Fibroblast of lung (primary cell): ENCODE data around the gene CNOT1. TPM values are rescaled to one million over a fixed set of nuclear protein-coding genes. Genes with fewer than 3 reads are reported as not detected.

Experiments used
- DNase-seq, 2 donors: peaks; one replicate each; pipeline versions ENCODE4 v3.0.0 to v3.0.0-alpha.2; 2010; ENCODE audit warnings: low read depth in 2 of 2
- H2AFZ ChIP-seq: 2 replicates; pipeline ENCODE4 v1.5.1; 2012; ENCODE audit warnings: low read length, control low read depth, inconsistent platforms
- H3K27ac ChIP-seq: 2 replicates; pipeline ENCODE4 v1.5.1; 2011; ENCODE audit warnings: low read length, control low read depth; ENCODE audit not compliant: insufficient read depth
- H3K27me3 ChIP-seq: 2 replicates; pipeline ENCODE4 v1.5.1; 2011; ENCODE audit warnings: mild to moderate bottlenecking, low read length; ENCODE audit not compliant: control insufficient read depth, insufficient read depth
- H3K36me3 ChIP-seq: 2 replicates; pipeline ENCODE4 v1.5.1; 2011; ENCODE audit warnings: low read length; ENCODE audit not compliant: control insufficient read depth, insufficient read depth
- H3K4me1 ChIP-seq: 2 replicates; pipeline ENCODE4 v1.5.1; 2011; ENCODE audit warnings: low read length; ENCODE audit not compliant: control insufficient read depth, insufficient read depth; ENCODE audit errors: extremely low read depth
- H3K4me2 ChIP-seq: 2 replicates; pipeline ENCODE4 v1.5.1; 2011; ENCODE audit warnings: low read length, control low read depth; ENCODE audit not compliant: insufficient read depth; ENCODE audit errors: extremely low read depth
- H3K4me3 ChIP-seq, 4 experiments: fragments of 200-600 bp in 1 of 4; sonication (generic) in 1 of 4; replicated peaks in 1 of 4; 2 replicates each; pipeline ENCODE4 v1.5.1; 2011 to 2016; ENCODE audit warnings: low read length in 4 of 4, low read depth in 3 of 4, mild to moderate bottlenecking in 3 of 4, control low read depth in 2 of 4, inconsistent platforms in 1 of 4, mixed read lengths in 1 of 4; ENCODE audit not compliant: insufficient read depth in 1 of 4; ENCODE audit errors: control extremely low read depth in 1 of 4
- H3K79me2 ChIP-seq: 2 replicates; pipeline ENCODE4 v1.5.1; 2012; ENCODE audit warnings: mild to moderate bottlenecking, low read length, inconsistent platforms; ENCODE audit not compliant: control insufficient read depth, insufficient read depth
- H3K9ac ChIP-seq: 2 replicates; pipeline ENCODE4 v1.5.1; 2011; ENCODE audit warnings: mild to moderate bottlenecking, low read length, control low read depth; ENCODE audit not compliant: insufficient read depth
- H3K9me3 ChIP-seq: 2 replicates; pipeline ENCODE4 v1.5.1; 2012; ENCODE audit warnings: low read depth, low read length; ENCODE audit not compliant: control insufficient read depth, insufficient read depth
- H4K20me1 ChIP-seq: 2 replicates; pipeline ENCODE4 v1.5.1; 2011; ENCODE audit warnings: low read length; ENCODE audit not compliant: control insufficient read depth, insufficient read depth; ENCODE audit errors: extremely low read depth
- EZH2 ChIP-seq: IDR thresholded peaks from 2 replicates; pipeline ENCODE4 v1.5.1; 2012; ENCODE audit warnings: low read length, control low read depth, mild to moderate bottlenecking; ENCODE audit errors: missing control alignments
- polyA plus RNA-seq, 2 donors: library from polyadenylated mRNA; depleted of rRNA in 1 of 2; stranded (reverse) in 1 of 2; unstranded in 1 of 2; fragments of >200 nt; gene quantifications; 2 replicates each; pipeline ENCODE4 v1.2.1, GENCODE V29; 2011 to 2012; ENCODE audit warnings: missing spikeins in 1 of 2
- total RNA-seq: library from RNA; depleted of rRNA; stranded (reverse); fragments of >200 nt; gene quantifications from 2 replicates; pipeline ENCODE4 v1.2.1, GENCODE V29; 2014
- TF ChIP-seq, protein P1 (sequence below), 2 donors: IDR thresholded peaks in 1 of 2; conservative IDR thresholded peaks in 1 of 2; 1 replicate in 1 of 2; 2 replicates in 1 of 2; pipeline ENCODE4 v1.5.1; 2011 to 2012; ENCODE audit warnings: low read length in 2 of 2, control low read depth in 1 of 2, inconsistent platforms in 1 of 2, low read depth in 1 of 2, mild to moderate bottlenecking in 1 of 2

The CNOT1 gene
- total and polyA plus RNA-seq, 2 donors (not counting 1 experiment from before 2014, with no cell fraction given) = 59.0 to 162 TPM

DNA sequence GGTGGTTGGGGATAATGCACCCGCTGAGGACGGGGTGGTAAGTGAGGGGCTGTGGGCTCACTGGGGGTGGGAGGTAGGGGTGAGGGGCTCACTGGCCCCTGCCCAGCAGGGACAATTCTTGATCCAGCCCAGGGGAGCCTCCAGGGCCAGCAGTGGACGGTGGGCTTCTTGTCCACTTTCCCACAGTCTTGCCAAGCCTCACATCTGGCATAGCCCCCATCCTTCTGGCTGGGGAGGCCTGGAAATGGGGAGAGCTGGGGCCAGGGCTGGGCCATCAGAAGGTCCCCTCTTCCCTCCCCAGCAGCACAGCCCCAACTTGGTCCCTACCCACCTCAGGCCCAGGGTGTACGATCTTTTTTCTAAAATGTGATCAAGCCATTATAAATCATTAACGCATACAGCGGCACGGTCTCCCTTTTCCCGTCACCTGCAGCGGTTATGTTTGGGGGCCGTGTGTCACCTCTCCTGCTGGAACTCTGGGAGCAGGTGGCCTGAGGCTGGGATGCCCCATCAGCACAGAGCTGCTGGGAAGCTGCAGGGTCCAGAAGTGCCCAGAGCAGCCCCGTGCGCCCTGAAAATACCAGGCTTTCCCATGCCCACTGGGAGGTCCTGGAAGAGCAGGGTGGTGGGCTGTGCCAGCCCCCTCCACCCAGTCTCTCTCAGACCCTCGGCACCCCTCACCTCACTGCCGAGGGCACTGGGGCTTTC is 121.5 kb downstream of the CNOT1 start:
- TF ChIP-seq, protein P1, sequence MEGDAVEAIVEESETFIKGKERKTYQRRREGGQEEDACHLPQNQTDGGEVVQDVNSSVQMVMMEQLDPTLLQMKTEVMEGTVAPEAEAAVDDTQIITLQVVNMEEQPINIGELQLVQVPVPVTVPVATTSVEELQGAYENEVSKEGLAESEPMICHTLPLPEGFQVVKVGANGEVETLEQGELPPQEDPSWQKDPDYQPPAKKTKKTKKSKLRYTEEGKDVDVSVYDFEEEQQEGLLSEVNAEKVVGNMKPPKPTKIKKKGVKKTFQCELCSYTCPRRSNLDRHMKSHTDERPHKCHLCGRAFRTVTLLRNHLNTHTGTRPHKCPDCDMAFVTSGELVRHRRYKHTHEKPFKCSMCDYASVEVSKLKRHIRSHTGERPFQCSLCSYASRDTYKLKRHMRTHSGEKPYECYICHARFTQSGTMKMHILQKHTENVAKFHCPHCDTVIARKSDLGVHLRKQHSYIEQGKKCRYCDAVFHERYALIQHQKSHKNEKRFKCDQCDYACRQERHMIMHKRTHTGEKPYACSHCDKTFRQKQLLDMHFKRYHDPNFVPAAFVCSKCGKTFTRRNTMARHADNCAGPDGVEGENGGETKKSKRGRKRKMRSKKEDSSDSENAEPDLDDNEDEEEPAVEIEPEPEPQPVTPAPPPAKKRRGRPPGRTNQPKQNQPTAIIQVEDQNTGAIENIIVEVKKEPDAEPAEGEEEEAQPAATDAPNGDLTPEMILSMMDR (conservative IDR thresholded peaks at IDR 0.05 in 1 of 2, IDR thresholded peaks at IDR 0.05 in 1 of 2; ENCODE audit: low read depth in 1 of 2, low read length in 2 of 2) = no peak
- TF ChIP-seq EZH2 = no peak
- H4K20me1 ChIP-seq = no peaks in the 10 kb centered on the region

DNA sequence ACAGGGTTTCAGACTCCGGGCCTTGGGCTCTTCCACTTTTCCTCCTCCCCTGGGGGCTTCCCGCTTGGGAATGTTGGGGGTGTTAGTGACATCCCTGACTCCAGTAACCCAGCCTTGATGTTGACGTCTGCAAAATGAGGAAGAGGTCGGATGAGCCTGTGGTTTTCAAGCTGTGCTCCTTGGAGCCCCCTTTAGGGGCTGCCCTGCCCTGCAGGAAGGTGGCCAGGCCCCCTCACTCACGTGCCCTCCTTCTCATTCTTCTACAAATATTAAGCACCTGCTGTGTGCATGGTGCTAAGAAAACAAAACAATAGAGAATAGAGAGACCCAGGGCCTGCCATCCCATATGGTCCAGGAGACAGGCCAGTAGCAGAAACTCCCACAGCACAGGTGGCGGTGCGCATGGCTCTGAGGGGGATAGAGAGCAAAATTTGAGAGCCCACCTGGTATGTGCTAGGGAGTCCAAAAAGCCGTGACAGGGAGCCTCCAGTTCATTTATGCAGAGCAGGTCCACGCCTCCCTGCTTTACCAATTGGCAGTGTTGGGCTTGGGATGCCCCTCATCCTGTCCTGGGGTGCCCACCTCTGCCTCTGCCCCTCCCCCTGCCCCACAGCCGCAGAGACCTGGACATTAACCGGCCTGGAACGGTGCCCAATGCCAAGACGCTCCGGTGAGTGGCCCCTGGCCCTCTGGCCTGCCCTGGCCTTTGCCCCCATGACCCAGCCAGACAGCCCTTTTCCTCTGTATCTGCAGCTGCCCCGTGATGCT is 122.2 kb downstream of the CNOT1 start:
- H3K79me2 ChIP-seq = no peaks in the 10 kb centered on the region
- no peaks in the 10 kb centered on the region for H3K9me3 ChIP-seq
- no peak overlapping the region for H2AFZ ChIP-seq
- no peak overlapping the region for H3K4me2 ChIP-seq
- no peaks in the 10 kb centered on the region for H3K36me3 ChIP-seq
- H3K27me3 ChIP-seq = no peaks in the 10 kb centered on the region
- no peak overlapping the region for H3K27ac ChIP-seq
- no peak overlapping the region for H3K9ac ChIP-seq
- H3K4me1 ChIP-seq = no peaks in the 10 kb centered on the region
- no peaks in the 10 kb centered on the region for H4K20me1 ChIP-seq
- no peak overlapping the region for H3K4me3 ChIP-seq
- no peak for DNase-seq
- TF ChIP-seq, protein P1 (conservative IDR thresholded peaks at IDR 0.05 in 1 of 2, IDR thresholded peaks at IDR 0.05 in 1 of 2; ENCODE audit: low read depth in 1 of 2, low read length in 2 of 2) = no peak
- no peak for TF ChIP-seq EZH2

More for the DNA sequence above, 121.5 kb downstream of the CNOT1 start:
- no peak overlapping the region for H3K4me3 ChIP-seq
- H3K4me2 ChIP-seq = no peak overlapping the region
- no peak overlapping the region for H2AFZ ChIP-seq
- no peaks in the 10 kb centered on the region for H3K36me3 ChIP-seq
- H3K27ac ChIP-seq = no peak overlapping the region
- H3K4me1 ChIP-seq = no peaks in the 10 kb centered on the region
- H3K9me3 ChIP-seq = no peaks in the 10 kb centered on the region
- DNase-seq = no peak
- H3K79me2 ChIP-seq = no peaks in the 10 kb centered on the region
- H3K9ac ChIP-seq = no peak overlapping the region
- H3K27me3 ChIP-seq = no peaks in the 10 kb centered on the region
